GM13976 (cell line): ENCODE data around the gene KNDC1.

ENCODE experiments used
- DNase-seq: peaks from one replicate; pipeline ENCODE4 v3.0.0; 2012; ENCODE audit warnings: low spot score
- in situ Hi-C: fragments of 300-500 bp; cut with MboI; formaldehyde crosslinking; loops from one replicate; pipeline ENCODE4 v1.12.0; 2022; ENCODE audit warnings: low sequenced_read_pairs, mixed read lengths, inconsistent platforms; ENCODE audit not compliant: unreplicated experiment
- TF ChIP-seq, protein P1 (sequence below): IDR thresholded peaks from 2 replicates; pipeline ENCODE4 v1.5.1; 2012; ENCODE audit warnings: borderline replicate concordance, mild to moderate bottlenecking; ENCODE audit not compliant: insufficient read depth; ENCODE audit errors: extremely low read depth, missing control alignments, control extremely low read depth

Gene KNDC1

DNA sequence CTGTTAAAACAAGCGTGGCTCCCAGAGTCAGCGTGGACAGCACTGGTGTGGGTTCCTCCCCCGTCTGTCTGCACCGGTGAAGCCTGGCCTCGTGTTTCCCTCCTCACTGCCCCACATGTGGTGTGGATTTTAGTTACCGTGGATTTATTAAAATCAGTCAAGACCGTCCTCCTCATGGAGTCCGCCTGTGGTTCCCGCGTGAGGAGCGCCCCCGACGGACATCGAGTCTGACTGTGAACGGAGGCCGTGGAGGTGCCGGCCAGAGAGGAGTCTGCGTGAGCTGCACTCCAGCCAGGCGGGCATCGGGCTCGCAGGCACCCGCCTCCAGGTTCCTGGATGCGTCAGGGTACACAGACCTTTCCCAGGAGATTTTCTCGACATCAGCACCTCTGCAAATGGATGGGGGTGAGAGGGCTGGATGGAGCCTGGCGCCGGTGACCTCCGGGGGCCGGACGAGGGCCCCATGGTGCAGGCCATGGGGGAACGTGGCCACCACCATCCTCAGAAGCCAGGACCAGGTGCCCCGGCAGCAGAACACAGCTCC, 43.7 kb downstream of the KNDC1 start:
- TF ChIP-seq, protein P1, sequence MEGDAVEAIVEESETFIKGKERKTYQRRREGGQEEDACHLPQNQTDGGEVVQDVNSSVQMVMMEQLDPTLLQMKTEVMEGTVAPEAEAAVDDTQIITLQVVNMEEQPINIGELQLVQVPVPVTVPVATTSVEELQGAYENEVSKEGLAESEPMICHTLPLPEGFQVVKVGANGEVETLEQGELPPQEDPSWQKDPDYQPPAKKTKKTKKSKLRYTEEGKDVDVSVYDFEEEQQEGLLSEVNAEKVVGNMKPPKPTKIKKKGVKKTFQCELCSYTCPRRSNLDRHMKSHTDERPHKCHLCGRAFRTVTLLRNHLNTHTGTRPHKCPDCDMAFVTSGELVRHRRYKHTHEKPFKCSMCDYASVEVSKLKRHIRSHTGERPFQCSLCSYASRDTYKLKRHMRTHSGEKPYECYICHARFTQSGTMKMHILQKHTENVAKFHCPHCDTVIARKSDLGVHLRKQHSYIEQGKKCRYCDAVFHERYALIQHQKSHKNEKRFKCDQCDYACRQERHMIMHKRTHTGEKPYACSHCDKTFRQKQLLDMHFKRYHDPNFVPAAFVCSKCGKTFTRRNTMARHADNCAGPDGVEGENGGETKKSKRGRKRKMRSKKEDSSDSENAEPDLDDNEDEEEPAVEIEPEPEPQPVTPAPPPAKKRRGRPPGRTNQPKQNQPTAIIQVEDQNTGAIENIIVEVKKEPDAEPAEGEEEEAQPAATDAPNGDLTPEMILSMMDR = no peak
- DNase-seq = no peak
- in situ Hi-C loops = no loop called here

DNA sequence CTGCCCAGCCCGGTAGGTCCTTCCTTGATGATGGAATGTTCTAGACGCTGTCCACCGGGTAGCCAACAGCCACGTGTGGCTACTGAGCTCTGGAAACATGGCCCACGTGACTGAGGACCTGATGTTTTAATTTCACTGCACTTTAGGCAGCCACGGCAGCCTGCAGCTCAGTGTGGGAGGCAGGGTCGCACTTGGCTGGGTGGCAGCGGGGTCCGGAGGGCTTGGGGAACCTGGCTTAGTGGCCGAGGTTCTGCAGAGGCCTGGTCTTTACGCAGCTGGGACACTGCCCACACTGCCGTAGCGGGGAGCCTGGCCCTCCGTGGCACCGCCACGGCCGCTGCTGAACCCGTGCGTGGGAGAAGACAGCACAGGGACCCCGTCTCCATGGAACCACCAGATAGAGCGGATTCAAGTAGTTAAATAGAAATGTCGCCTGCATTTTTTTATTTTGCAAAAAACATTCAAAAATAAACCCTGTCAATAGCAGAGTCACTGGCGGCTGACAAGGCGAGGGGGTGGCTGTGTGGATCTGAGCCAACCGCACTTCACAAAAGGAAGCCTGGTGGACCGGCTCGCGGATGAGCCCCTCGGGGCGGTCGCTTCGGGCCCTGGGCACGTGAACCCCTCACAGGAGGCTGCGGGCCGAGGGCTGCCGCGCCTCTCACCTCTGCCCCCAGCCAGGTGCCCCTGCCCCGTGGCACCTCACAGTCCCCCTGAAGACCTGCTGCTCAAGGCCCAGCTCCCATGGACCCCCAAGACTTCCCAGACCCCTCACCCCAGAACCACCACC, 44.4 kb downstream of the KNDC1 start:
- no peak for DNase-seq
- TF ChIP-seq, protein P1 = no peak
- in situ Hi-C loops = no loop called here

DNA sequence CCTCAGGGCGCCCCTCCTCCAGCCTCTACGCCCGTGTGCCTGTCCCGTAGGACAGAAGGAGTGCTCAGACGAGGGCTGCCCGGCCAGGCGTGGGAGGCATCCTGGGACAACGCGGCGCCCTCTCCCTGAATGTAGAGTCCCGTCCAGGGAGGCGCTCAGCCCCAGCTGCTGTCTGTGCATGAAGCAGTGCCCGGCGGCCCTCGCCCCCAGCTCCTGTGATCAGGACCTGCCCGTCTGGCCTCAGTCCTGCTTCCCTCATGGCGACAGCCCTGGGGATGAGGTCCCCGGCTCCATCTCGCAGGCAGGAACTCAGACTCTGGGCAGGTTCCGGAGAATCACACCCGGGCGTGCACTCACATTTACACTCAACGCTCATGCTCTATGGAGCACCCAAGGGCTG, 45.1 kb downstream of the KNDC1 start:
- DNase-seq = no peak
- in situ Hi-C loops = no loop called here
- TF ChIP-seq, protein P1 = no peak

DNA sequence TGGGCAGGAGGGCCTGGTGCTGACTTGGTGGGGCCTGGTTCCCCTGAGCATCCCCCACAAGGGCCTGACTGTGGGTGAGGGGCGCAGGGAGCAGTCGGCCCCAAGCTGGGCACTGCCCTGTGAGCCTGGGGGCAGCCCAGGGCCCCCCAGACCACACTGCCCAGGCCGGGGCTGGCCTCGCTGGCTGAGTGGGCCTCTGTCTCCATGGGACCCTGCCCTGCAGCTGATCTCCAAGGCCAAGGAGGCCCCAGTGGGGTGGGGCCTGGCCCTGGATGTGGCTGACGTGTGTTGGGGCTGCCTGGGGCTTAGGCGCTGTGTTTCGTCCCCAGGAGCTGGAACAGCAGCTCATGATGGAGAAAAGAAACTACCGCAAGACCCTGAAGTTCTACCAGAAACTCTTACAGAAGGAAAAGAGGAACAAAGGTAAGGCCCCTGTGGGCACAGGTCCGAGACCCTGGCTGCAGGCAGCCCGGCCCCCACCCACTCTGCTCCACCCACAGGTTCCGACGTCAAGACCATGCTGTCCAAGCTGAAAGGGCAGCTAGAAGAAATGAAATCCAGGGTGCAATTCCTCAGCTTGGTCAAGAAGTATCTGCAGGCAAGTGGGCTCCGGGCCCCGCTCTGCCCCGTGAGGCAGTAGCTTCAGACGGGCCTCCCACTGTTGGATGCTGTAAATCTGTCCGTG, 46.5 kb downstream of the KNDC1 start:
- no peak for DNase-seq
- TF ChIP-seq, protein P1 = no peak
- in situ Hi-C loops = no loop called here

DNA sequence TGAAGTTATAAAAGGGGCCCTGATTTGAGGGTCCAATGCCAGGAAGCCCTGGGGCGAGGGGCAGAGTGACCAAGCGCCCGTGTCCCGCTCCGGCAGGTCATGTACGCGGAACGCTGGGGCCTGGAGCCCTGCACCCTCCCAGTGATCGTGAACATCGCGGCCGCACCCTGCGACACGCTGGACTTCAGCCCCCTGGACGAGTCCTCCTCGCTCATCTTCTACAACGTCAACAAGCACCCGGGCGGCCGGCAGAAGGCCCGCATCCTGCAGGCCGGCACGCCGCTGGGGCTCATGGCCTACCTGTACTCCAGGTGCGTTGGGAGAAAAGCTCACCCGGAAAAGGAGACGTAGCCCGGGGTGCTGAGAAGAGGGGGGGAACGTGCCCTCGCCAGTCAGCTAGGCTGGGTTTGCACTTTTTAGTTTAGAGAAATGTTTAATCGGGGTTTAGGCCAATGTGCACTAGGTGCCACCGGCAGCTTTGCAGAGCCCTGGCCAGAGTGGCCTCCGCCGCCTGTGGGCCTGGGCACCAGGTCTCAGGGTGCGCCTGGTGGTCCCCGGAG, 47.1 kb downstream of the KNDC1 start:
- DNase-seq = no peak
- in situ Hi-C loops = no loop called here
- TF ChIP-seq, protein P1 = no peak

DNA sequence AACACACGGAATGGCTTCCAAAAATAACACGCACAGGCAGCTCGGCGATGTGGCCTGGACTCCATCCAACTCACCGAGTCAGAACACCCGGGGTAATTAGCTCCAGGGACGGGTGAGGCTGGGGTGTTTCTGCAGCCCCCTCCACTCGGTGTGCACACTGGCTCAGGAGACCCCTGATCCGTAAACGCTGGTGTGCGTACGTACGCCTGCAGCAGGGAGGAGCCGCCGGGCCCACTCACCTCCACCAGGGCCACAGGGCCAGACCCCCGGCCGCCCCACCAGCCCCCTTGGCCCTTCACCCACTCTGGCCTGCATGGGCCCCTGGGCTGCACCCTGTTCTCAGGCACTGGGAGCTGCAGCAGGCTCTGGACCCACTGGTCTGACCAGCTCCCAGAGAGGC, 47.6 kb downstream of the KNDC1 start:
- TF ChIP-seq, protein P1 = no peak
- in situ Hi-C loops = no loop called here
- no peak for DNase-seq
